Mucosa of descending colon (tissue), 3 donors: Measurements from ENCODE around the gene ABCC9. TPM values are rescaled to one million over a fixed set of nuclear protein-coding genes. Genes with fewer than 3 reads are reported as not detected.
"Not testable (repeated sequence)": the region's sequence is repeated elsewhere in the genome, so short reads cannot be mapped to it uniquely, and the experiment has no call there.

ENCODE experiments used
- ATAC-seq: fragments of 200-7000 bp; cut with Tn5 transposase; one replicate; pipeline ENCODE4 v1.9.1; 2020; ENCODE audit warnings: mild to moderate bottlenecking, moderate library complexity
- DNase-seq, 3 donors: peaks; one replicate each; pipeline ENCODE4 v3.0.0-alpha.2; 2020
- H3K36me3 ChIP-seq: fragments of 200-600 bp; one replicate; pipeline ENCODE4 v1.8.0; 2021; ENCODE audit warnings: low read depth, mild to moderate bottlenecking
- H3K4me1 ChIP-seq: fragments of 200-600 bp; one replicate; pipeline ENCODE4 v1.8.0; 2021; ENCODE audit warnings: low read depth, mild to moderate bottlenecking
- H3K4me3 ChIP-seq: fragments of 200-600 bp; one replicate; pipeline ENCODE4 v1.8.0; 2021; ENCODE audit warnings: mild to moderate bottlenecking
- H3K9me3 ChIP-seq: fragments of 200-600 bp; one replicate; pipeline ENCODE4 v1.8.0; 2021; ENCODE audit warnings: mild to moderate bottlenecking
- intact Hi-C, 2 donors: fragments of 100-400 bp; cut with DNase I in 1 of 2; cut with micrococcal nuclease in 1 of 2; formaldehyde crosslinking; loops; one replicate each; pipeline versions ENCODE4 v1.11.0 to v1.11.1; 2022; cut with DNase I, micrococcal nuclease
- total RNA-seq, 3 donors: library from RNA; stranded (reverse); fragmentation: NEBNext Ultra II Directional in 2 of 3; extraction: Animal tissue kit (Norgen Biotek cat#: 25700) in 2 of 3; gene quantifications; one replicate each; pipeline versions ENCODE4 v1.2.1 to v1.2.4, GENCODE V29; 2021 to 2023
- TF ChIP-seq, protein P1 (sequence below): fragments of 200-600 bp; IDR thresholded peaks from one replicate; pipeline ENCODE4 v1.8.0; 2022; ENCODE audit warnings: antibody characterized with exemption, mild to moderate bottlenecking
- donor health status: DM: no; HTN: no; CAD: no; lungs with moderate emphysema.
- donor health status: DM: no; HTN: no; CAD: no.
- donor health status: DM: no; HTN: yes; CAD: no.

Gene ABCC9
- total RNA-seq, 3 donors from 2014 or later: 0.67 to 60.6 (median 7.3) TPM

- no peak overlapping the region for H3K4me3 ChIP-seq
- no peaks in the 10 kb centered on the region for H3K9me3 ChIP-seq
- intact Hi-C loops: no loop called here
- ATAC-seq (no peak), DNase-seq (no peak)
- H3K36me3 ChIP-seq: no peaks in the 10 kb centered on the region
- TF ChIP-seq, protein P1, sequence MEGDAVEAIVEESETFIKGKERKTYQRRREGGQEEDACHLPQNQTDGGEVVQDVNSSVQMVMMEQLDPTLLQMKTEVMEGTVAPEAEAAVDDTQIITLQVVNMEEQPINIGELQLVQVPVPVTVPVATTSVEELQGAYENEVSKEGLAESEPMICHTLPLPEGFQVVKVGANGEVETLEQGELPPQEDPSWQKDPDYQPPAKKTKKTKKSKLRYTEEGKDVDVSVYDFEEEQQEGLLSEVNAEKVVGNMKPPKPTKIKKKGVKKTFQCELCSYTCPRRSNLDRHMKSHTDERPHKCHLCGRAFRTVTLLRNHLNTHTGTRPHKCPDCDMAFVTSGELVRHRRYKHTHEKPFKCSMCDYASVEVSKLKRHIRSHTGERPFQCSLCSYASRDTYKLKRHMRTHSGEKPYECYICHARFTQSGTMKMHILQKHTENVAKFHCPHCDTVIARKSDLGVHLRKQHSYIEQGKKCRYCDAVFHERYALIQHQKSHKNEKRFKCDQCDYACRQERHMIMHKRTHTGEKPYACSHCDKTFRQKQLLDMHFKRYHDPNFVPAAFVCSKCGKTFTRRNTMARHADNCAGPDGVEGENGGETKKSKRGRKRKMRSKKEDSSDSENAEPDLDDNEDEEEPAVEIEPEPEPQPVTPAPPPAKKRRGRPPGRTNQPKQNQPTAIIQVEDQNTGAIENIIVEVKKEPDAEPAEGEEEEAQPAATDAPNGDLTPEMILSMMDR: no peak
- no peaks in the 10 kb centered on the region for H3K4me1 ChIP-seq
These were observed 125.7 kb downstream of the ABCC9 start for GRCh38 chr12:21815306-21816062.

GRCh38 chr12:21814814-21815213, 126.4 kb downstream of the ABCC9 start:
- Histone ChIP-seq H3K36me3 (no peaks in the 10 kb centered on the region), H3K4me3 (no peak overlapping the region), H3K9me3 (no peaks in the 10 kb centered on the region), H3K4me1 (no peaks in the 10 kb centered on the region)
- intact Hi-C loops: no loop called here
- ATAC-seq (no peak), DNase-seq (no peak)
- TF ChIP-seq, protein P1: no peak

DNA sequence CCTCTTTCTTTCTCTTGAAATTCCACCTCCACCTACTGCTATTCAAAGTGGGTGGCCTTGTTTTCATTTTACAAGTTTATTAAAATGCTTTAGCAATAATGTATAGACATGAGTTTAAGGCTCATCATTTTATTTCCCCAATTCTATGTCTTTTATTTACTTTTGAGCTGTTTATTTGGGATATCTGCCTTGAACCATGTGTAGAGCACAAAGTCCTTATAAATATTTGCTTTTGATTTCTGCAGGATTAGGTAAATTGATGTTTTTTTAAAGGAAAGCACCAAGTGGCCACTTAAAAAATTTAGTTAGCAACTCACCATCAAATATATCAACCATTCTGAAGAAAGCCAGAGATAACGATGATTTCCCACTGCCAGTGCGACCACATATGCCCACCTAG, 126.9 kb downstream of the ABCC9 start:
- intact Hi-C loops: no loop called here
- H3K4me1 ChIP-seq: no peaks in the 10 kb centered on the region
- TF ChIP-seq, protein P1: no peak
- ATAC-seq: no peak
- DNase-seq: no peak
- no peaks in the 10 kb centered on the region for H3K9me3 ChIP-seq
- no peak overlapping the region for H3K4me3 ChIP-seq
- H3K36me3 ChIP-seq: no peaks in the 10 kb centered on the region

- H3K9me3 ChIP-seq: no peaks in the 10 kb centered on the region
- H3K4me1 ChIP-seq: no peaks in the 10 kb centered on the region
- H3K4me3 ChIP-seq: no peak overlapping the region
- intact Hi-C loops: no loop called here
- TF ChIP-seq, protein P1: no peak
- ATAC-seq: no peak
- DNase-seq: no peak
- H3K36me3 ChIP-seq: no peaks in the 10 kb centered on the region
These were observed 127.5 kb downstream of the ABCC9 start for GRCh38 chr12:21813751-21814150.

DNA sequence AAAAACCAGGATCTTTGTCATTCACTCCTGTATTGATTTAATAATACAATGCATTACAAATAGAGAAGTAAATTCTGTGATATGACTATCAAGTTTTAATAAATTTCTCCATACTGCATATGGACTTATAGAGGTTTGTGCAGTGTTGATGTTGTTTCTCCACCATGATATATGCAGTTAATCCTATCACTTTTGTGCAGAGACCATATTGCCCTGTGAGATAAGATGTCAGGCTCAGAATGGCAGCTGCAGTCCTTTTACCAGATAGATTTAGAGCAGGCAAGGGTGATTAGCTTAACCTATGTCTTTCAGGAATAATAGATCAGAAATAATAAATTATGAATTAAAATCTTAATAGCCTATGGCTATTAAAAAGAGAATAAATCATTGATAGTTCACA, 128.1 kb downstream of the ABCC9 start:
- H3K9me3 ChIP-seq: no peaks in the 10 kb centered on the region
- intact Hi-C loops: no loop called here
- no peaks in the 10 kb centered on the region for H3K36me3 ChIP-seq
- TF ChIP-seq, protein P1: no peak
- ATAC-seq (no peak), DNase-seq (no peak)
- no peaks in the 10 kb centered on the region for H3K4me1 ChIP-seq
- no peak overlapping the region for H3K4me3 ChIP-seq

DNA sequence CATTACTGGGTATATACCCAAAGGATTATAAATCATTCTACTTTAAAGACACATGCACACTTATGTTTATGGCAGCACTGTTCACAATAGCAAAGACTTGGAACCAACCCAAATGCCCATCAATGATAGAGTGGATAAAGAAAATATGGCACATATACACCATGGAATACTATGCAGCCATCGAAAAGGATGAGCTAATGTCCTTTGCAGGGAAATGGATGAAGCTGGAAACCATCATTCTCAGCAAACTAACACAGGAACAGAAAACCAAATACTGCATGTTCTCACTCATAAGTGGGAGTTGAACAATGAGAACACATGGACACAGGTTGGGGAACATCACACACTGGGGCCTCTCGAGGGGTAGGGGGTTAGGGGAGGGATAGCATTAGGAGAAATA, 128.9 kb downstream of the ABCC9 start:
- H3K4me3 ChIP-seq, H3K9me3 ChIP-seq, intact Hi-C loops, H3K4me1 ChIP-seq, DNase-seq, H3K36me3 ChIP-seq, ATAC-seq: not testable (repeated sequence)
